ENCODE results near the gene PTPN22. TPM values are rescaled to one million over a fixed set of nuclear protein-coding genes. Genes with fewer than 3 reads are reported as not detected.
A peak's percentile ranks its signal among the peaks of the same experiment; 100 is the strongest.

PTPN22 gene
- polyA plus RNA-seq, 3 donors: 9.7 to 43.7 (median 29.7) TPM

GRCh38 chr1:113875714-113876113 lies 4.2 kb upstream of the PTPN22 start:
- no peak overlapping the region for H2AFZ ChIP-seq (ENCODE audit: insufficient read depth, low read depth, low read length, poor library complexity, severe bottlenecking)
- peaks cover 9% of the 10 kb centered on the region for H3K79me2 ChIP-seq (ENCODE audit: insufficient read depth, low read length)
- no peaks in the 10 kb centered on the region for H3K36me3 ChIP-seq (replicated peaks in 1 of 2; ENCODE audit: control insufficient read depth in 1 of 2, insufficient read depth in 2 of 2, low read length in 2 of 2)
- Mint-ChIP-seq H3K27me3 (ENCODE audit: low read depth in 3 of 3) (peaks cover 0 to 2% (median 0%) of the 10 kb centered on the region in 3 donors), H3K4me1 (peaks cover 52% of the 10 kb centered on the region), H3K4me3 (no peak overlapping the region), H3K36me3 (peaks cover 0 to 2% of the 10 kb centered on the region in 2 donors), H3K9me3 (no peaks in the 10 kb centered on the region), H3K27ac (peak overlapping the region in 1 of 7 donors; percentile 18)
- H3K9ac ChIP-seq (ENCODE audit: insufficient read depth, low read length, poor library complexity, severe bottlenecking): no peak overlapping the region
- no peak overlapping the region for H3K27ac ChIP-seq (ENCODE audit: low read depth in 1 of 2, low read length in 2 of 2)
- no peak overlapping the region for H3K4me2 ChIP-seq (replicated peaks; ENCODE audit: extremely low read depth, low read length, poor library complexity, severe bottlenecking)
- H3K4me1 ChIP-seq (ENCODE audit: control insufficient read depth in 1 of 2, insufficient read depth in 2 of 2, low read length in 2 of 2): peaks cover 36 to 61% of the 10 kb centered on the region in 2 donors
- intact Hi-C loops (cut with micrococcal nuclease): loop anchor here in 1 of 2 donors (2.0 kb wide), 1 partner anchor 29 kb away; the partner anchor contains the start of genes AP4B1 and DCLRE1B
- WGBS (ENCODE audit: insufficient coverage): no CpG with 5 or more reads among the region's 2 CpGs
- no peaks in the 10 kb centered on the region for H3K9me3 ChIP-seq (replicated peaks in 1 of 2; ENCODE audit: control insufficient read depth in 1 of 2, insufficient read depth in 1 of 2, low read length in 2 of 2)
- no peak overlapping the region for H3K4me3 ChIP-seq (replicated peaks in 1 of 3; ENCODE audit: low read depth in 2 of 3, low read length in 3 of 3)
- no peaks in the 10 kb centered on the region for H4K20me1 ChIP-seq (ENCODE audit: insufficient read depth, low read length)
- no peak for DNase-seq
- TF ChIP-seq, protein P1, sequence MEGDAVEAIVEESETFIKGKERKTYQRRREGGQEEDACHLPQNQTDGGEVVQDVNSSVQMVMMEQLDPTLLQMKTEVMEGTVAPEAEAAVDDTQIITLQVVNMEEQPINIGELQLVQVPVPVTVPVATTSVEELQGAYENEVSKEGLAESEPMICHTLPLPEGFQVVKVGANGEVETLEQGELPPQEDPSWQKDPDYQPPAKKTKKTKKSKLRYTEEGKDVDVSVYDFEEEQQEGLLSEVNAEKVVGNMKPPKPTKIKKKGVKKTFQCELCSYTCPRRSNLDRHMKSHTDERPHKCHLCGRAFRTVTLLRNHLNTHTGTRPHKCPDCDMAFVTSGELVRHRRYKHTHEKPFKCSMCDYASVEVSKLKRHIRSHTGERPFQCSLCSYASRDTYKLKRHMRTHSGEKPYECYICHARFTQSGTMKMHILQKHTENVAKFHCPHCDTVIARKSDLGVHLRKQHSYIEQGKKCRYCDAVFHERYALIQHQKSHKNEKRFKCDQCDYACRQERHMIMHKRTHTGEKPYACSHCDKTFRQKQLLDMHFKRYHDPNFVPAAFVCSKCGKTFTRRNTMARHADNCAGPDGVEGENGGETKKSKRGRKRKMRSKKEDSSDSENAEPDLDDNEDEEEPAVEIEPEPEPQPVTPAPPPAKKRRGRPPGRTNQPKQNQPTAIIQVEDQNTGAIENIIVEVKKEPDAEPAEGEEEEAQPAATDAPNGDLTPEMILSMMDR (IDR thresholded peaks at IDR 0.05): no peak
- H3K27me3 ChIP-seq (ENCODE audit: control insufficient read depth in 2 of 2, insufficient read depth in 2 of 2, low read length in 2 of 2): no peaks in the 10 kb centered on the region

GRCh38 chr1:113874012-113874879 lies 2.7 kb upstream of the PTPN22 start:
- TF ChIP-seq, protein P1 (IDR thresholded peaks at IDR 0.05): no peak
- Mint-ChIP-seq H3K9me3 (peaks cover 0 to 2% (median 0%) of the 10 kb centered on the region in 7 donors), H3K27ac (peak overlapping the region; percentile 73 to 92 (median 89)), H3K4me3 (no peak overlapping the region), H3K4me1 (peaks cover 55% of the 10 kb centered on the region), H3K36me3 (no peaks in the 10 kb centered on the region), H3K27me3 (ENCODE audit: low read depth in 3 of 3) (peaks cover 0 to 2% (median 0%) of the 10 kb centered on the region in 3 donors)
- Histone ChIP-seq H3K4me3 (replicated peaks in 1 of 3; ENCODE audit: low read depth in 2 of 3, low read length in 3 of 3) (no peak overlapping the region), H3K9ac (ENCODE audit: insufficient read depth, low read length, poor library complexity, severe bottlenecking) (no peak overlapping the region), H3K27ac (ENCODE audit: low read depth in 1 of 2, low read length in 2 of 2) (peak overlapping the region in 1 of 2 donors; percentile 98), H3K9me3 (replicated peaks in 1 of 2; ENCODE audit: control insufficient read depth in 1 of 2, insufficient read depth in 1 of 2, low read length in 2 of 2) (no peaks in the 10 kb centered on the region), H3K36me3 (replicated peaks in 1 of 2; ENCODE audit: control insufficient read depth in 1 of 2, insufficient read depth in 2 of 2, low read length in 2 of 2) (no peaks in the 10 kb centered on the region), H3K4me1 (ENCODE audit: control insufficient read depth in 1 of 2, insufficient read depth in 2 of 2, low read length in 2 of 2) (peaks cover 47 to 65% of the 10 kb centered on the region in 2 donors), H2AFZ (ENCODE audit: insufficient read depth, low read depth, low read length, poor library complexity, severe bottlenecking) (no peak overlapping the region), H3K79me2 (ENCODE audit: insufficient read depth, low read length) (peaks cover 24% of the 10 kb centered on the region), H4K20me1 (ENCODE audit: insufficient read depth, low read length) (no peaks in the 10 kb centered on the region), H3K27me3 (ENCODE audit: control insufficient read depth in 2 of 2, insufficient read depth in 2 of 2, low read length in 2 of 2) (no peaks in the 10 kb centered on the region), H3K4me2 (replicated peaks; ENCODE audit: extremely low read depth, low read length, poor library complexity, severe bottlenecking) (no peak overlapping the region)
- intact Hi-C loops (cut with micrococcal nuclease): loop anchor here (2.0 to 5.0 kb wide), 2 partner anchors 31 to 58 kb away; partner anchors contain the start of genes AP4B1 (in 1 of the 2) and DCLRE1B (in 1 of the 2)
- peak; percentile 54 to 75 (median 72) for DNase-seq
- WGBS (ENCODE audit: insufficient coverage): no CpG with 5 or more reads among the region's 1 CpG

Measured in CD14-positive monocyte (primary cell).